A172 (cell line): ENCODE measurements around the gene ACSF3. TPM values are rescaled to one million over a fixed set of nuclear protein-coding genes. Genes with fewer than 3 reads are reported as not detected.

ENCODE experiments used
- DNase-seq: peaks from one replicate; pipeline ENCODE4 v3.0.0-alpha.2; 2015; ENCODE audit warnings: low spot score
- total RNA-seq: library from RNA; depleted of rRNA; stranded (reverse); fragments of >200 nt; shearing (Covaris generic); gene quantifications from 2 replicates; pipeline ENCODE4 v1.2.3, GENCODE V29; 2014; rRNA removed

Gene ACSF3
- 49.0 and 52.4 TPM in 2 replicates for total RNA-seq

GRCh38 chr16:89093602-89094251 lies at the start of gene ACSF3:
Gene ACSF3 (plus strand): TSS chr16:89093852. CDS start chr16:89100682, 6,830 bp downstream.
- DNase-seq: peak; percentile 8

- no peak for DNase-seq
Observed at GRCh38 chr16:89044418-89045180, 49.1 kb upstream of the ACSF3 start.

DNA sequence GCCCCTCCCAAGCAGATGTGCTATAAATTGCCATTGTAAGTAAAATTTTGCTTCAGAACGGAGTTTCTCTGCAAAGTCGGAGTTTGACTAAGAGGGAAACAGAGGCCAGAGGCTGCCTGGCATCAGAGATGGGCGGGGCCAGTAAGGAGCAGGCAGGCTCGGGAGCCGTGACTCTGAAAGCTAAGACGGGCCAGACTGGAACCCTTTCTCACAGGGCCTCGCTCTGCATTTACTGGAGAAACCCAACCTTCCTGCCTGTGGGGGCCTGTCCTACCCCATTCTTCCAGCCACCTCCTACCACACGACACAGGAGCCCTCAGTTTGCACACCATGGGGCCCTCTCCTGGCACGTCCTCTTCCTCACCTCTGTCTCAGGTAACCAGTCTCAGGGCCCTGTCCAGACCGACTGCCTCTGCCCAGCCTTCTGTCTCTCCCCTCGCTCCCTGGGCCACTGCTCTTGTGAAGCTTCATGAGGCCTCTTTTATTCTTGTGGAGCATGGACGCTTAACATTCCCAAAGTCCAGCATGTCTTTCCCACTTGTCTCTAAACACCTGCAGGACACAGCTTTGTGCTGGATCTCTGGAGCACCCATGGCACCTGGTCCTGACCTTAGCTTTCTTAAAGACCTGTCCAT lies 48.4 kb upstream of the ACSF3 start:
- DNase-seq: no peak

DNA sequence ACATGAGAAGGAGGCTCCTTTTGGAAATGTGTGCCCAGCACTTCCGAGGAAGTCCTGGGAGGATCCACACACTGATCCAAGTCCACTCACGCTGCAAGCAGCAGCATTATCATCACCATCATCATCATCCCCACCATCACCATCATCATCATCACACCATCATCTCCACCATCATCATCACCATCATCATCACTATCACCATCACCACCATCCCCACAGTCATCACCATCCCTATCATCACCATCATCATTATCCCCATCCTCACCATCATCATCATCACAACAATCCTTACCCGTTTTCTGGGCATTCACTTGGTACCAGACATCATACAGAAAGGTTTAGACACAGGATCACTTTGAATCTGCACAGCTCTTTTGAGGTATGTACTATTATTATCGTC lies 47.8 kb upstream of the ACSF3 start:
- no peak for DNase-seq

GRCh38 chr16:89046491-89046890 lies 47.2 kb upstream of the ACSF3 start:
- DNase-seq: no peak

- DNase-seq: no peak
Observed at GRCh38 chr16:89047331-89048089, 46.1 kb upstream of the ACSF3 start.

DNA sequence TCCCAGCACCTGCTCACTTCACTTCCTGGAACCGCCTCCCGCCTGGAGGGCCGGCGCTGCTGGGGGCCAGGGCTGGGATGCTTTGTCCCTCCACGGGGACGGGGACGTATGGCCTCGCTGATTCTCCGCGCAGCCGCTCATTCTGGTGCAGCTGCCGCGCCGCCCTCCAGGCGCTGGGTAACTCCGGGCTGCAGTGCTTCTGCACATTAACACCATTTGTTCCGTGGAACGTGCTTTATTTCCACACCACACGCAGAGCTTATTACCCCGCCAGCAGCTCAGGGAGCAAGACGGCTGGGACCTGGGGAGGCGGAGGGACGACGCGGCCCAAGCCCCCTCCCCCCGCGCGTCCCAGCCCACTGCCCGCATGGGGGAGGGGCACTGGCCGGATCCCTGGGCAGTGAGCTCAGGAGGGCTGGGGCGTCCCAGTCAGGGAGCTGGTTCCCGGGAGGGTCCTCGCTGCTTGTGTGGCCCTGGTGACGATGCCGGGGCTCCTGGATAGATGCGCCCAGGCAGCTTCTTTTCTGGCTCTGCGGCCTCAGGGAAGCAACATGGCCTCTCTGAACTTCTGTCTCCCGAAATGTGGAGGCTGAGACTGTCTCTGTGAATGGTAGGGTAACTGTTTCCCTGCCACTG lies 45.4 kb upstream of the ACSF3 start:
- no peak for DNase-seq

GRCh38 chr16:89048871-89049422 lies 44.7 kb upstream of the ACSF3 start:
- DNase-seq: no peak

GRCh38 chr16:89049484-89050118 lies 44.1 kb upstream of the ACSF3 start:
- DNase-seq: no peak

DNA sequence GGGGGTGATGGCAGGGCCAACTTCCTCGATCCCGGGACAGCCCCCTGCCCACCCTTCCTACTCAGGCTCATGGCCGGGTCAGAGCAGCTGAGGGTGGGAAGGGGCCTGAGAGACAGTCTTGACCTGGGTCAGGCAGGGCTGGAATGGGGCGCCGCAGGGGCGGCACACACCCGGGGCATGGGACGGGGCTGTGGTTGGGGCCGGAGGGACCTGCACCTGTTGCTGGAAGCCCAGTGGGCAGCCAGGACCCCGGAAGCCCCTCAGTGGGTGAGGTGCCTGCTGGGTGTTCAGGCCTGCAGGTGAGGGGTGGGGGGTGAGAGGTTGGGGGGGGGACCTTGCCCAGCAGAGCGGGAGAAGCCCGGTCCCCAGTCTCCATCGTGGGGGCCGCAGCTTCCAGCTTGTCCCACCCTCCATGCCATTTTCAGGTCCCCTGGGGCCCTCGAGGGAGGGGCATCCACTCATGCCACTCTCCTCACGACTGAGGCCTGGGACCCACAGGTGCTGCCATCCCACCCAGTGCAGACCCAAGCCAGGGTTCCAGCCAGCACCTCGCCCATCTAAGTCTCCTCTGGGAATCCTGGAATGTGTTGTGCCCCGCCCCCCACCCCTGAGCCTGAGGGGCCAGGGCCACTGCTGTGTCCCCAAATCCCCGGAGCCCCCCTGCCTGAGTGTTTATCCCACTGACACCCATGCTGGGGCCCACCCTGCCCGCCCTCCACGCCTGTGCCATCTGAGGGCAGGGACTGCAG lies 43.4 kb upstream of the ACSF3 start:
- no peak for DNase-seq

- DNase-seq: no peak
Observed at GRCh38 chr16:89050868-89051311, 42.8 kb upstream of the ACSF3 start.

DNA sequence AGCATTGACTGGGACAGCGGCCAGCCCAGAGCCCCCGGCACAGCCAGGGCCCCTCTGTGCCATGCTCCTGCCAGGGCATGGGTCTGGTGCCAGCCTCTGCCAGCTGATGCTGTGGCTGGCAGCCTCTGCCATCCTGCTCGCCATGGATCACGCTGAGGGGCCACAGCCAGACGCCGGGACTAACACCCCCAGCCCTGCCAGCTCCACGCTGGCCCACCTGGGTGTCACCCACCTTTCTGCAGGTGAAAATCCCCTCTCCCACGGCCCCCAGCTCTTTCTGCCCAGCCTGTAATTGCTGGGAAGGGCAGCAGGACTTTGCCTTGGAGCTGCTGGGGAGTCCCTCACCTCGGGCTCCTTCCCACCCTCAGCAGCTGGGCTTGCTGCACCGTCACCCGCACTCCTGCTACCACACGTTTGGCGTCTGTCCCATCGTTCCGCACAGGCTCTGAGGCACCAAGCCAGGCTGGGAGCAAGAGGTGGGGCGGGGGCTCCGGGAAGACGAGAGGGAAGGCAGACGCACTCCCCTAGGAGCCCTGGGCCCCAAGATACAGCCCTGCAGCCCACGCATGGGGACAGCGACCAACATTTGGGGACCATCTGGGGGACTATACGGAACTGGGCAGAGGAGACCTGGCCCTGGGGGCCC lies 42.0 kb upstream of the ACSF3 start:
- DNase-seq: no peak

GRCh38 chr16:89052191-89052889 lies 41.3 kb upstream of the ACSF3 start:
- no peak for DNase-seq

GRCh38 chr16:89052890-89053724 lies 40.5 kb upstream of the ACSF3 start:
- DNase-seq: peak; percentile 29

DNA sequence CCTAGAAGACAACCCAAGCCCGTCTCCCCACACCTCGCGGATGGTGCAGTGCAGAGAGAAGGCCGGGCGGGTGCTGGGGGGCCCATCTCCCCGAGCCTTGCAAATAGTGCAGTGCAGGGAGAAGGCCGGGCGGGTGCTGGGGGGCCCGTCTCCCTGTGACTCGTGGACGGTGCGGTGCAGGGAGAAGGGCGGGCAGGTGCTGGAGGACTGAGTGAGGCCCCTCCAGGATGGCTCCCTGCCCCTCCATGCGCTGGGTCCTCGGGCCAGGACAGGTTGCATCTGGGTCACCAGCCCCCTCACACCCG lies 40.0 kb upstream of the ACSF3 start:
- no peak for DNase-seq

GRCh38 chr16:89054261-89054661 lies 39.4 kb upstream of the ACSF3 start:
- no peak for DNase-seq

- no peak for DNase-seq
Observed at GRCh38 chr16:89054714-89055113, 38.9 kb upstream of the ACSF3 start.

DNA sequence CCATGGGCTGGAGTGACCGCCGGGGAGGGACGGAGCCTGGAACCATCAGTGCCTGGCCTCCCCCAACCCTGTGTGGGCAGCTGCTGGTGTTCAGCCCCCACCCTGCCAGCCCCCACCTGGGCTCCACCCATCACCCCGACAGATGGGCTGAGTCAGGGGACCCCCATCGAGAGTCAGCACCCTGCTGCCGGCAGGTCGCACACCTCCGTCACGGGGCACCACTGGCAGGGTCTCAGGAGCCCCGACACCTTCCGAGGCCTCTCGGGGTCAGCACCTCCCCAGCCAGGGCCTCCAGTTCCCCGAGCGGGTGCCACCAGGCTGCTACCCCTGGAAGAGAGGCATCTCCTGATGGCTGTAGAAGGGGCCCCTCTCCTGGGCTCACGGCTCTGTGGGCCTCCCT lies 38.3 kb upstream of the ACSF3 start:
- no peak for DNase-seq
